ENCODE results near the gene MRC1. TPM values are rescaled to one million over a fixed set of nuclear protein-coding genes. Genes with fewer than 3 reads are reported as not detected.

Gene MRC1
- total and polyA plus RNA-seq, 2 donors from 2014 or later: 3.4 to 67.8 TPM

- Histone ChIP-seq H3K9me3 (ENCODE audit: control insufficient read depth in 2 of 3, insufficient read depth in 1 of 3, low read length in 3 of 3) (no peaks in the 10 kb centered on the region), H3K27me3 (ENCODE audit: control insufficient read depth, insufficient read depth, low read length) (no peaks in the 10 kb centered on the region), H3K4me1 (ENCODE audit: control insufficient read depth in 2 of 3, insufficient read depth in 2 of 3, low read depth in 1 of 3, low read length in 3 of 3) (no peaks in the 10 kb centered on the region), H3K9ac (ENCODE audit: low read length in 3 of 3) (no peak overlapping the region), H3K27ac (ENCODE audit: low read depth in 2 of 2, low read length in 2 of 2) (no peak overlapping the region), H3K4me3 (ENCODE audit: low read length in 3 of 3) (no peak overlapping the region), H3K36me3 (ENCODE audit: control insufficient read depth in 2 of 3, insufficient read depth in 3 of 3, low read length in 3 of 3) (no peaks in the 10 kb centered on the region)
- DNase-seq (no peak), FAIRE-seq (no peak)
- intact Hi-C loops (cut with DNase I): no loop called here
- TF ChIP-seq, protein P1, sequence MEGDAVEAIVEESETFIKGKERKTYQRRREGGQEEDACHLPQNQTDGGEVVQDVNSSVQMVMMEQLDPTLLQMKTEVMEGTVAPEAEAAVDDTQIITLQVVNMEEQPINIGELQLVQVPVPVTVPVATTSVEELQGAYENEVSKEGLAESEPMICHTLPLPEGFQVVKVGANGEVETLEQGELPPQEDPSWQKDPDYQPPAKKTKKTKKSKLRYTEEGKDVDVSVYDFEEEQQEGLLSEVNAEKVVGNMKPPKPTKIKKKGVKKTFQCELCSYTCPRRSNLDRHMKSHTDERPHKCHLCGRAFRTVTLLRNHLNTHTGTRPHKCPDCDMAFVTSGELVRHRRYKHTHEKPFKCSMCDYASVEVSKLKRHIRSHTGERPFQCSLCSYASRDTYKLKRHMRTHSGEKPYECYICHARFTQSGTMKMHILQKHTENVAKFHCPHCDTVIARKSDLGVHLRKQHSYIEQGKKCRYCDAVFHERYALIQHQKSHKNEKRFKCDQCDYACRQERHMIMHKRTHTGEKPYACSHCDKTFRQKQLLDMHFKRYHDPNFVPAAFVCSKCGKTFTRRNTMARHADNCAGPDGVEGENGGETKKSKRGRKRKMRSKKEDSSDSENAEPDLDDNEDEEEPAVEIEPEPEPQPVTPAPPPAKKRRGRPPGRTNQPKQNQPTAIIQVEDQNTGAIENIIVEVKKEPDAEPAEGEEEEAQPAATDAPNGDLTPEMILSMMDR (IDR thresholded peaks at IDR 0.05; ENCODE audit: borderline replicate concordance, extremely low read depth, insufficient read depth): no peak
These were observed 50.5 kb downstream of the MRC1 start for GRCh38 chr10:17859492-17860156.

- H3K27me3 ChIP-seq (ENCODE audit: control insufficient read depth, insufficient read depth, low read length): no peaks in the 10 kb centered on the region
- H3K4me3 ChIP-seq (ENCODE audit: low read length in 3 of 3): no peak overlapping the region
- no peak overlapping the region for H3K27ac ChIP-seq (ENCODE audit: low read depth in 2 of 2, low read length in 2 of 2)
- FAIRE-seq (no peak), DNase-seq (no peak)
- no peaks in the 10 kb centered on the region for H3K36me3 ChIP-seq (ENCODE audit: control insufficient read depth in 2 of 3, insufficient read depth in 3 of 3, low read length in 3 of 3)
- intact Hi-C loops (cut with DNase I): no loop called here
- H3K9ac ChIP-seq (ENCODE audit: low read length in 3 of 3): no peak overlapping the region
- TF ChIP-seq, protein P1 (IDR thresholded peaks at IDR 0.05; ENCODE audit: borderline replicate concordance, extremely low read depth, insufficient read depth): no peak
- no peaks in the 10 kb centered on the region for H3K4me1 ChIP-seq (ENCODE audit: control insufficient read depth in 2 of 3, insufficient read depth in 2 of 3, low read depth in 1 of 3, low read length in 3 of 3)
- H3K9me3 ChIP-seq (ENCODE audit: control insufficient read depth in 2 of 3, insufficient read depth in 1 of 3, low read length in 3 of 3): no peaks in the 10 kb centered on the region
These were observed 52.6 kb downstream of the MRC1 start for GRCh38 chr10:17861760-17862159.

GRCh38 chr10:17865351-17865750 is 56.2 kb downstream of the MRC1 start:
- Histone ChIP-seq H3K9me3 (ENCODE audit: control insufficient read depth in 2 of 3, insufficient read depth in 1 of 3, low read length in 3 of 3) (no peaks in the 10 kb centered on the region), H3K36me3 (ENCODE audit: control insufficient read depth in 2 of 3, insufficient read depth in 3 of 3, low read length in 3 of 3) (no peaks in the 10 kb centered on the region), H3K4me1 (ENCODE audit: control insufficient read depth in 2 of 3, insufficient read depth in 2 of 3, low read depth in 1 of 3, low read length in 3 of 3) (no peaks in the 10 kb centered on the region), H3K9ac (ENCODE audit: low read length in 3 of 3) (no peak overlapping the region), H3K4me3 (ENCODE audit: low read length in 3 of 3) (no peak overlapping the region), H3K27me3 (ENCODE audit: control insufficient read depth, insufficient read depth, low read length) (no peaks in the 10 kb centered on the region), H3K27ac (ENCODE audit: low read depth in 2 of 2, low read length in 2 of 2) (no peak overlapping the region)
- no peak for DNase-seq
- TF ChIP-seq, protein P1 (IDR thresholded peaks at IDR 0.05; ENCODE audit: borderline replicate concordance, extremely low read depth, insufficient read depth): no peak
- intact Hi-C loops (cut with DNase I): no loop called here
- no peak for FAIRE-seq

DNA sequence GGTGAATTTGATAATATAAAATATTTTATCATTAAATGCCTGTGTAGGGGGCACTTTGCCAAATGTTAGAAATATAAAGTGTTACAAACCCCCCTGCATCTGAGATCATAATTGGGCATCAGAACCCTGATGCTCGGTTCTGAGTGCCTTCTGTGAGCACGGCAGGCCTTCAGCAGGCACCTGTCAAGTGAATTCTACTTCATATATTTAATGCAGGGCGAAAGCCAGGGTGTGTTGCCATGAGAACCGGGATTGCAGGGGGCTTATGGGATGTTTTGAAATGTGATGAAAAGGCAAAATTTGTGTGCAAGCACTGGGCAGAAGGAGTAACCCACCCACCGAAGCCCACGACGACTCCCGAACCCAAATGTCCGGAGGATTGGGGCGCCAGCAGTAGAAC is 57.2 kb downstream of the MRC1 start:
- Histone ChIP-seq H3K4me1 (ENCODE audit: control insufficient read depth in 2 of 3, insufficient read depth in 2 of 3, low read depth in 1 of 3, low read length in 3 of 3) (no peaks in the 10 kb centered on the region), H3K9me3 (ENCODE audit: control insufficient read depth in 2 of 3, insufficient read depth in 1 of 3, low read length in 3 of 3) (no peaks in the 10 kb centered on the region), H3K36me3 (ENCODE audit: control insufficient read depth in 2 of 3, insufficient read depth in 3 of 3, low read length in 3 of 3) (no peaks in the 10 kb centered on the region), H3K27me3 (ENCODE audit: control insufficient read depth, insufficient read depth, low read length) (no peaks in the 10 kb centered on the region), H3K4me3 (ENCODE audit: low read length in 3 of 3) (no peak overlapping the region), H3K9ac (ENCODE audit: low read length in 3 of 3) (no peak overlapping the region), H3K27ac (ENCODE audit: low read depth in 2 of 2, low read length in 2 of 2) (no peak overlapping the region)
- TF ChIP-seq, protein P1 (IDR thresholded peaks at IDR 0.05; ENCODE audit: borderline replicate concordance, extremely low read depth, insufficient read depth): no peak
- no peak for DNase-seq
- no peak for FAIRE-seq
- intact Hi-C loops (cut with DNase I): no loop called here
